Left renal pelvis (tissue), 4 donors: ENCODE data around the gene FAM83E. TPM values are rescaled to one million over a fixed set of nuclear protein-coding genes. Genes with fewer than 3 reads are reported as not detected.

Experiments used
- DNase-seq, 4 donors: peaks; one replicate each; pipeline ENCODE4 v3.0.0-alpha.2; 2013; ENCODE audit warnings: low read depth in 4 of 4, low spot score in 3 of 4
- polyA plus RNA-seq, 4 donors: library from polyadenylated mRNA; unstranded; fragments of 120-200 nt; gene quantifications; one replicate each; pipeline ENCODE4 v1.2.1, GENCODE V29; 2013; ENCODE audit not compliant: insufficient read length in 4 of 4

The FAM83E gene
- polyA plus RNA-seq, 4 donors = 0.79 to 3.4 (median 1.9) TPM; not detected in 1

DNA sequence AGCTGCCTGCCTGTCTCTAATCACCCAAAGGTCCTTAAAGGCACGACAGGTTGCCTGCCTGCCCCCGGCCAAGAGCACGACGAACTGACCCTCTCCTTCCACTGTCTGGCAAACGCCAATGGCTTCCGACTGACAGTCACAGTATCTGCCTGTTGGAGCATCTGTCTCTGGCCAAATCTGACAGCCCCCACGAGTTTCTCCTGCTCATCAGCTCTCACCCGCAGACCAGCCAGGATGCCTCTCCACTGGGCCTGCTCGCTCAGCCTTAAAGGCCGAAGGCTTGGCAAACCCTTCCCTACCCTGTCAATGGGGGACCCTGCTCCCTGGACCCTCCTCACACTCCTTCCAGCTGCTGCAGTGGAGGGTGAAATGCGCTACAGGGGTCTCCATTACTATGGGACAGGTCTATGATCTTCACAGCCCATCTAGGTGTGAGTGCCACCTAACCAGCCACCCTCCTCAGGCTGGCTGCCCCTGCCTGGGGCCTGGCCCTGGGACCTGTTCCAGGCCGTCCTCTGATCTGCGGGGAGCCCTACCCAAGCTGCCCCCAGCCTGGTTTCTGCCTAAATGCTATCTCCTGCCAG, 932 bp downstream of the FAM83E start:
- no peak for DNase-seq

DNA sequence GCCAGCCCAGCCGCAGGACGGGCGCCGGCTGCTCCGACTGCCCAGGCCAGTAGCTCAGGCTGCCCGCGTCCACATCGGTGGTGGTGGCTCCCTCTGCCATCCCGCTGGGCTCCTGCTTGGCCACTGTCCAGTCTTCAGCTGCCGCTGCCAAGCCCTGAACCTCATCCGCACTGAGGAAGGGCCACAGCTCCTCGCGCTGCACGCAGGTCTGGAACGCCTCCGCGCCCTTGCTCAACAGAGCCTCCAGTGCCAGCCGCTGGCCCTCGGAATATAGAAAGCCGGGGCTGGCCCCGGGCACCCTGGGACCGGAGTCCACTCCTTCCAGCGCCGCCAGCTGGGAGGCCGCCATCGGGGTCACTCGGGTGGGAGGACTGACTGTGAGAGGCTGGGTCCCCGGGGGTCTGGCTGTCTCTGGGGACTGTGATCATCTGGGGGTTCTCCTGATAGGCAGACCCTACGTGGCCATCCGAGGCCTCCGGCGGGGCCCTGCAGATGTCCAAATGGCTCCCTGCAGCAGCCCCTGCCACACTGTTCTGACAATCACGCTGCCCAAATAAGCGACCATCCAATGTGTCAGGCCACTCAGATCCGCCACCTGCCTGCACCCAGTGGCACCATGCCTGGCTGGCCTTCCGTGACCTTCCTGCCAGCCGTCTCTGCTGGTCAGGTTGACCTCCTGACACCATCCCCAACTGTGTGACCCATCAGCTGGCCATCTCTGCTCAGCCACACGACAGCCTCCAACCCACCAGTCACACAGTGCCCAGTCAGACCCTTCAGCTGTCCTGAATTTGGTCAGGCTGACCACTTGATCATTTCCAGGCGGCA, 1.6 kb downstream of the FAM83E start:
- DNase-seq = no peak

DNA sequence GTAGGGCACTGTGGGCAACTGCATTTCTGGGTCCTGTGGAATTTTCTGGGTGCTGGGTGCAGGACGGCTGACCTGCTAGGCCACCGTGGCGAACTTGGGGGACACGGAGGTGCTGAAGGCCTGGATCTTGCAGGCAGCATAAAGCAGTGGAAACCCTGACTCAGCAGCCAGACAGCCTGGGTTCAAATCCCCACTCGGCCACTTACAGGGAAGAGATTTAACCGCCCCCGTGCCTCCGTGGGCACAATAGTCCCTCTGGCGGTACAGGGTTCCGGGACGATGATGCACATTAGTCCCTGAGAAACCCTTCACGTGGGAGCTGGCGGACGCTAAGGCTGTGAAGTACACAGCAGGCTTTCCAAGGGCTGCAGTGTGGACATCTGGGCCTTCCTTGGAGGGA, 3.0 kb downstream of the FAM83E start:
- no peak for DNase-seq

DNA sequence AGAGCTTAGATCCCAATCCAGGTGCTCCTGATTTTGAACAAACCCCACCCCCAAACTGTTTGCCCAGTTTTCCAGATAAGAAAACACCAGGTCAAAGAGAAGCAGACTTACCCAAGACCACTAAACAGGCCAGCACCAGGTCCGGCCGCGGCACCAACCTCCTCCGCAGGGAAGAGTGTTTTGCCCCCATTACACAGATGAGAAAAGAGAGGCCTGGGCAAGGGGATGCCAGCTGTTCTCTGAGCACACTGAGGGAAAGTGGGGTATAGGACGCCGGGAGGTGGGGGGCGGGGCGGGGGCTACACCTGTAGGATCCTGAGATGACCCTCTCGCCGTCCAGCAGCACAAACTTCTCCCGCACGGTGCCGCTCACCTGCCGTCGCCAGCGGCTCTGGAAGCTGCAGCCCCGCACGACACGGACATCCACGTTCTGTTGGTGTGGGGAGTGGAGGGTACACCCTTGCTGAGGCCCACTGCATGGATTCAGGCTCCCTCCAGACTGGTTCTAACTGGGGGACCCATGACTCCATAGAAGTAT, 5.2 kb downstream of the FAM83E start:
- DNase-seq = no peak

DNA sequence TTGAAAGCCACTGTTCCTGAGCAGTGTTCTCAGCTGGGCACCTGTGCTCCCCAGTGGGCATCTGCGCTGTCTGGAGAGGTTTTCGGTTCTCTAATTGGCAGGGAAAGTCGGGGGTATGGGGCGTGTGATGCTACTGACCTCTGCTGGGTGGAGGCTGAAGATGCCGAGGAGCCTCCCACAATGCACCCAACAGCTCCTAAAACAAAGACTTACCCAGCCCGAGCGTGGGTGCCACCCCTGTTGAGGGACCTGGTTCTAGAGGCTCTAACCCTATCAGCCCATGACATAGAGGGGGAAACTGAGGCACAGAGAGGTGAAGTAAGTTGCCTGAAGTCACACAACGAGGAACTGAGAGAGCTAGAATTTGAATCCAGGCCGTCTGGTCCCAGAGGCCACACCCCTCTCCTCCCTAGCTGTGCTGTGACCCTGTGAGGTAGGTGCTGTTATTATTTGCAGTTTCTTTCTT, 6.0 kb downstream of the FAM83E start:
- no peak for DNase-seq

DNA sequence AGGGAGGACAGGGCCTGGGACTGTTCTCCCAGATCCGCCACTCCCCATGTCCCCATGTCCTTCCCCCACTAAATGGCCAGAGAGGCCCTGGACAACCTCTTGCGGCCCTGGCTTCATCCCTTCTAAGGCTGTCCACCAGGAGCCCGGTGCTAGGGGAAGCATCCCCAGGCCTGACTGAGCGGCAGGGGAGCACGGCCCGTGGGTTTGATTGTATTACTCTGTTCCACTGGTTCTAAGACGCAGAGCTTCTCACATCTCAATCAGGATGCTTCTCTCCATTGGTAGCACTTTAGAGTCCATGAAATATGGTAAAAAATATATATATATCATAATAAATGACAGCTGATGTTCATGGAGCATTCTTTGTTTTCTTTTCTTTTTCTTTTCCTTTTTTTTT, 7.5 kb downstream of the FAM83E start:
- DNase-seq = no peak

DNA sequence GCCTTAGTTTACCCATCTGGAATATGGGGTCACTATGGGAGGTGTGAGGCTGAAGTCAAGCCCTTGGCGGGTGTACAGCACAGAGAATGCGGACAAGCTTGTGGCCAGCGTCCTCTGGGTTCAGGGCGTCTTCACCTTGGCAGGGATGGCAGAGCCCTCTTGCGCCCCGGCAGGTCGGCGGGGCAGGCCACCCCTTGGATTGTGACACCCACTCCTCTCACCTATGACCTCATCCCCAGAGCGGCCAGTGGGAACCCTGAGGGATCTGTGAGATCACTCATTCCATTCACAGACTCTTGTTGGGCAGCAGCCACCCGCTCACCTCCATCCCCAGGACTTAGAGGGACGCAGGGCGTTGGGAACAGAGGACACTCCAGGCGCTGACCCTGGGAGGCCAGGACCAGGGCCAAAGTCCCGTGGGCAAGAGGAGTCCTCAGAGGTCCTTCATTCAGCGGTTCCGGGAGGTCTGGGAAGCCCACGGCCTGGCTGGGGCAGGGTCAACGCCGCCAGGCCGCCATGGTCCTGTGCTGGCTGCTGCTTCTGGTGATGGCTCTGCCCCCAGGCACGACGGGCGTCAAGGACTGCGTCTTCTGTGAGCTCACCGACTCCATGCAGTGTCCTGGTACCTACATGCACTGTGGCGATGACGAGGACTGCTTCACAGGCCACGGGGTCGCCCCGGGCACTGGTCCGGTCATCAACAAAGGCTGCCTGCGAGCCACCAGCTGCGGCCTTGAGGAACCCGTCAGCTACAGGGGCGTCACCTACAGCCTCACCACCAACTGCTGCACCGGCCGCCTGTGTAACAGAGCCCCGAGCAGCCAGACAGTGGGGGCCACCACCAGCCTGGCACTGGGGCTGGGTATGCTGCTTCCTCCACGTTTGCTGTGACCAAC, 8.2 kb downstream of the FAM83E start, which contains the start of gene SPACA4:
Gene SPACA4, plus strand, starts transcription at position 280 of the 896 bp plus-strand sequence. Its CDS starts 237 bp downstream, at position 517.
- DNase-seq = no peak

DNA sequence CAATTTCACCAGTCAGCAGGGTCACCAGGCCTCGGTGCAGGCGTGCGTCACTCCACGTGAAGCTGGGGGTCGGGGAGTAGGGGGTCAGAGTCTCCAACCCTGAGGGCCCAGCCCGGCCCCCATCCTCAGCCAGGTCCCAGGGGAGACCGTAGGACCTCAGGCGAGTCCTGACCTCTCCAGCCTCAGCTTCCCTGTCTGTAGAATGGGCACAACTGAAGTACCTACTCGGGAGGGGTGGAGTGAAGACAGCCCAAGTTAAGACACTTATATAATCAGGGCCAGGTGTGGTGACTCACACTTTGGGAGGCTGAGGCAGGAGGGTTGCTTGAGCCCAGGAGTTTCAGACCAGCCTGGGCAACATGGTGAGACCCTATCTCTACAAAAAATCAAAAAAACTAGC, 11.0 kb downstream of the FAM83E start:
- no peak for DNase-seq

DNA sequence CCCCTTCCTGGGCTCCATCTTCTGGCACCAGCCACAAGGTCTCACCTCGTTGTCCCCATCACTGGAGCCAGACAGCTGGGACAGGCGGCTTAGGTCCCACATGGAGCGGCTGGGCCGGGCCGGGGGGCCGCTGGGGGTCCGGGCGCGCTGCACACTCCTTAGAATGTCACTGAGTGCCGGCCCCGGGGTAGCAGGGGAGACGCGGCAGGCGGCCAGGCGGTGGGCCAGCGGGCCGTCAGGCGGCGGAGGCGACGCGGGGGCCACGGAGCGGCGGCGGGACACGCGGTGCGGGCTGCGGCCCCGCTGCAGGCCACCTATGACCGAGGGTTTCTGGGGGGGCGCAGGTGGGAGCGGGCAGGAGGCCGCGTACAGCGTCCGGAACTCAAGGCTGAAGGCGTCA, 11.4 kb downstream of the FAM83E start:
- DNase-seq = no peak

DNA sequence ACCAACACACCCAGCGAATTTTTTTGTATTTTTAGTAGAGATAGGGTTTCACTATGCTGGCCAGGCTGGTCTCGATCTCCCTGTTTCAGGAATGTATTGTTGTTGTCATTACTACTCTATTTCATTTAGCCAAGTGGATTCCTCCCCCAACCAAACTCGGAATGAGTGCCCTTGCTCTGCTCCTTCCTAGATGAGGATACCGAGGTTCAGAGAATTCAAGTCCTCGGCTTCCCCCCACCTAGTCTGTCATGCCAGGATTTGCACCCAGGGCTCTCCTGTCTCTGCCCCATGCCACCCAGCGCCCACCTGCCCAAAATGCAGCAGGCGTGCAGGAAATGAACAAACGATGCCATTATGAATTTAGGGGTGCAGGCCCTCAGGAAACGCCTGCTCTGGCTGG, 11.9 kb downstream of the FAM83E start:
- no peak for DNase-seq

DNA sequence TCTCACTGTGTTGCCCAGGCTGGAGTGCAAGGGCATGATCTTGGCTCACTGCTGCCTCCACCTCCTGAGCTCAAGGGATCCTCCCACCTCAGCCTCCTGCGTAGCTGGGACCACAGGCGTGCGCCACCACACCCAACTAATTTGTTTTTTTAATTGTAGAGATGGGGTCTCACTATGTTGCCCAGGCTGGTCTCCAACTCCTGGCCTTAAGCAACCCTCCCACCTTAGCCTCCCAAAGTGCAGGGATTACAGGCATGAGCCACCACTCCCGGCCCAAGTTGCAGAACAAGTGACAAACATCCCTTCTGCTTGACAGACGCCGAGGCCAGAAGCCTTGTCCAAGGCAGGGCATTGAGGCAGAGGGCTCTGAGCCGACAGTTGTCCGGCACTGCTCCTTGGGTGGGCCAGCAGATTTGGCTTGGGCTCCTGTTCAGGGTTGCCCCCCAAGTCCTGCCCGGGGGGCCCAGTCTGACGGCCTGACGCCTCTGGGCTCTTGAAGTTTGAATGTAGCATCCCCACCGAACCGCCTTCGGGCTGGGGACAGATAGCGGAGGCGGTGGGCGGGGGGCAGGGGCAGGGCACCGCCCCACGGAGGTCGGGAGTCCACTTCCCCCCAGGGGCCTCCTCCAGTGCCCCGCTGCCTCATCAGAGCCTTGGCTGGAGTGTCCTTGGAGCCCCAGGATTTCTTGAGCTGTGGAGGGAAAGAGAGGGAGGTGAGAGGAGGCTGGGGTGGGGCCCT, 14.0 kb downstream of the FAM83E start:
- DNase-seq = no peak

DNA sequence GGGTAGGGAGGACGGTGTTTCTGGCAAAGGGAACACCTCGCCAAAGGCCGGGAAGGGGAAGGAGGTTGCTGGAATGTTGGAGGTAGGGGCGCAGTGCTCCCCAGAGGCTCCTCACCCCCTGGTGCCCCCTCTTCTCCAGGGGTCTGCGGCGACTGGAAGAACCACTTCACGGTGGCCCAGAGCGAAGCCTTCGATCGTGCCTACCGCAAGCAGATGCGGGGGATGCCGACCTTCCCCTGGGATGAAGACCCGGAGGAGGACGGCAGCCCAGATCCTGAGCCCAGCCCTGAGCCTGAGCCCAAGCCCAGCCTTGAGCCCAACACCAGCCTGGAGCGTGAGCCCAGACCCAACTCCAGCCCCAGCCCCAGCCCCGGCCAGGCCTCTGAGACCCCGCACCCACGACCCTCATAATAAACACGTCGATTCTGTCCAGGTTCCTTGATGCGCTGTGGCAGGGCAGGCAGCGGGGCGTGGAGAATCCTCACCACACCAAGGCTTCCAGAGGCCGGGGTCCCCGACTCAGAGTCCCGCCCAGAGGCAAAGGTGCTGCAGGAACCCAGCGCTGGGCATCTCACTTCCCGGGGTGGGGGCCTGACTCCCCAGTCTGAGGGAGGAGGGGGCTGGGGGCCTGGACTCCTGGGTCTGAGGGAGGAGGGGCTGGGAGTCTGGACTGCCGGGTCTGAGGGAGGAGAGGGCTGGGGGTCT, 15.7 kb downstream of the FAM83E start:
- DNase-seq = no peak

DNA sequence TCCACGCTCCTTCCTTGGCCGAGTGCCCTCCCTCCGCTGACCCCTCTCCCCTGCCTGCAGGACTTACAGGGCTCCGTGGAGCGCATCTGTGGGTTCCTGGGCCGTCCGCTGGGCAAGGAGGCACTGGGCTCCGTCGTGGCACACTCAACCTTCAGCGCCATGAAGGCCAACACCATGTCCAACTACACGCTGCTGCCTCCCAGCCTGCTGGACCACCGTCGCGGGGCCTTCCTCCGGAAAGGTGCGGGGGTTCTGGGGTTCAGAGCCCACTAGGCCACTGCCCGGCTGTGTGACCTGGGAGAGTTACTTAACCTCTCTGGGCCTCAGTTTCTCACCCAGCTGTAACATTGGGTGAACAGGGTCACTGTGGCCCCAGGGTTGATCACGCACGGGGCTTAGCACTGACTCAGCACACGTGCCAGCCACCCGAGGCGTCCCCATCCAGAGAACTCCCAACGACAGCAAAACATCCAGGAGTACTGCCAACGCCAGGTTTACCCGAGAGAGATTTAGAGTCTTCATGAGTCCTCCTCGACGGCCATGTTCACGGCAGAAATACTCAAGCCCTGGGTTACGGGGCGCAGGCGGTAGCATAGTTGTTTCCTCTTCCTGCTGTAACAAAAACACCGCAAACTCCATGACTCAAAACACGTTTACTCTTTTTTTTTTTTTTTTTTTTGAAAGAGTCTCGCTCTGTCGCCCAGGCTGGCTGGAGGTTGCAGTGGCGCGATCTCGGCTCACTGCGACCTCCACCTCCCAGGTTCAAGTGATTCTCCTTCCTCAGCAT, 18.0 kb downstream of the FAM83E start:
- no peak for DNase-seq

DNA sequence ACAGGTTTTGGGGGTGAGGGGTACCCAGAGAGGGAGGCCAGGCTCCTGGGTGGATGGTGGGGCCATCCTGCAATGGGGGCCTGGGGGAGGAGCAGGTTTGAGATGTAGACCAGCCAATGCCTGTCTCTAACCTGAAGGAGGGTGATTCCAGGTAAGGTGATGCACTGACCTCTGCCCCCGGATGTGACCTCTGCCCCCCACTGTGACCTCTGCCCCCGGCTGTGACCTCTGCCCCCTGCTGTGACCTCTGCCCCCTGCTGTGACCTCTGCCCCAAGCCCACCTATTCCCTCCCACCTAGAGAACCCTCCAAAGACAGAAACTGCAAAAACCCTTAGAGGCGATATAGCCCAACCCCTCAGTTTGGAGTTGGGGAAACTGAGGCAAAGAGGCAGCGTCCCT, 18.6 kb downstream of the FAM83E start:
- DNase-seq = no peak

DNA sequence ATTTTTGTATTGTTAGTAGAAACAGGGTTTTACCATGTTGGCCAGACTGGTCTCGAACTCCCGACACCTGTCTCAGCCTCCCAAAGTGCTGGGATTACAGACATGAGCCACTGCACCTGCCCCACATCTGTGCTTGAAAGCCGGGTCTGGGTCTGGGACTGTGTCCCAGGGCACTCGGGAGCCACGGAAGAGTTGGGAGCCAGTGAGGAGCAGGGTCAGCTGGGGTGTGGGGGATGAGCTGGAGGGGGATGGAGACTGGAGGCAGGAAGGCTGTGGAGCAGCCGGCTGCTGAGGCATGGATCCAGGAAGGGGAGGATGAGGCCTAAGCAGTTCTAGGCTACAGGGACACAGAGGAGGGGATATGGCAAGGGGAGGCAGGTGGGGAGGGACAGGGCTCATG, 19.0 kb downstream of the FAM83E start:
- DNase-seq = no peak

DNA sequence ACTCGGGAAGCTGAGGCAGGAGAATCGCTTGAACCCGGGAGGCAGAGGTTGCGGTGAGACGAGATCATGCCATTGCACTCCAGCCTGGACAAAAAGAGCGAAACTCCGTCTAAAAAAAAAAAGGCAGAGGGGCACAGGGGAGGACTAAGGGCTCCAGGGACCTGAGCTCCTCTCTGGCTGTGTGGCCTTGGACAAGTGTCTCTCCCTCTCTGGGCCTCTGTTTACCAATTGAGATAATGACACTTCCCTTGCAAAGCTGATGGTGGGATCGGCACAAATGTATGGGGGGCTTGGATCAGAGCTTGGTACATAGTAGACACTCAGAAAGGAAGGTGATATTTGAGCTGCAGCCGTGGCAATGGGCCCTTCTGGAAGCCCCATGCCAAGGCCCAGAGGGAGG, 19.7 kb downstream of the FAM83E start:
- no peak for DNase-seq

DNA sequence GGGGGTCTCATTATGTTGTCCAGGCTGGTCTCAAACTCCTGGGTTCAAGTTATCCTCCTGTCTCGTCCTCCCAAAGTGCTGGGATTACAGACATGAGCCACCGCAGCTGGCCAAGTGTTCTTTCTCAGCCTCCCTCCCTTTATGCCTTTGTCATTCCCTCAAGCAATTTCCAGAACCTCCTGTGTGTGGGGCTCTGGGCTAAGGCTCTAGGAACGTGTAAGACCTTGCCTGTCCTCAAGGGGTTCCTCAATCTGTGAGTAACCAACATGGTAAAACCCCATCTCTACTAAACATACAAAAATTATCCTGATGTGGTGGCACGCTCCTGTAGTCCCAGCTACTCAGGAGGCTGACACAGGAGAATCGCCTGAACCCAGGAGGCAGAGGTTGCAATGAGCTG, 23.9 kb downstream of the FAM83E start:
- no peak for DNase-seq

DNA sequence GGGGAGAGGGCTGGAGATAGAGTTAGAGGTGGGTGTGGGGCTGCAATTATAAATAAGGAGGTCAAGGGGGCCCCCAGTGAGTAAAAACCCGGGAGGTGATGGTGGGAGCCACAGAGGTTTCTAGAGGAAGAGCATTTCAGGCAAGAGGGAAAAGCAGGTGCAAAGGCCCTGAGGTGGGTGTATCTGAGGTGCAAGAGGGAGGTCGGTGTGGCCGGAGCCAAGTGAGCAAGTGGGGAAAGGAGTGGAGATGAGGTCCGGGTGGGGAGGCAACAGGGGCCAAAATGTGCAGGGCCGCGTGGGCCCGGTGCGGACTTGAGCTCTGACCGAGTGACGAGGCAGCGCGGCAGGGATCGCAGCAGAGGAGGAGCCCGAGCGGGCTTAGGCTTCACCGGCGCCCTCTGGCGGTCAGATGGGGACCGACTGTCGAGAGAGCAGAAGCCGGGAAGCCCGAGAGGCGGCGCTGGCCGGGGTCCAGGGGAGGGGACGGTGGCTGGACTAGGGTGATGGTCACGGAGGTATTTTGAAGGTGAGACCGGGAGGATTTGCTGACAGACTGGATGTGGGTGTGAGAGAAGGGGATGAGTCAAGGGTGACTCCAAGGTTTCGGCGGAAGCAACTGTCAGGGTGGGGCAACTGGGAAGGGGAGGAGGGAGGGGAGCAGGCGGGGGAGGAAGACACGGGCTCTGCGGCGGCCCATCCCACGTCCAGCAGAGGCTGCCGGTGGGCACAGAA, 26.0 kb downstream of the FAM83E start:
- DNase-seq = peak; percentile 61 to 73 (median 67)
